Measurements from ENCODE around the gene MBP. TPM values are rescaled to one million over a fixed set of nuclear protein-coding genes. Genes with fewer than 3 reads are reported as not detected.

The MBP gene
- total RNA-seq, 2 experiments from 2014 or later = 75.4 to 79.2 TPM

GRCh38 chr18:76959605-76960004 is 173.0 kb downstream of the MBP start:
- H3K27me3 Mint-ChIP-seq = no peaks in the 10 kb centered on the region
- no peak overlapping the region for H3K4me3 ChIP-seq (ENCODE audit: low read length)
- intact Hi-C loops (cut with DNase I, micrococcal nuclease) = no loop called here
- peaks cover 53% of the 10 kb centered on the region for H3K36me3 ChIP-seq (ENCODE audit: insufficient read depth, low read length)
- POLR2A ChIA-PET = interaction anchor here (1.2 kb wide), 1 partner anchor 9 kb away, joined by 3 read pairs; no protein-coding TSS in a partner anchor
- no peak overlapping the region for H3K4me3 Mint-ChIP-seq
- peaks cover 2% of the 10 kb centered on the region for H3K4me1 ChIP-seq (ENCODE audit: insufficient read depth, low read length)
- H3K9me3 ChIP-seq (ENCODE audit: control insufficient read depth in 1 of 2, insufficient read depth in 1 of 2, low read length in 2 of 2) = no peaks in the 10 kb centered on the region
- ATAC-seq (ENCODE audit: poor library complexity) = no peak
- peaks cover 28% of the 10 kb centered on the region for H3K4me1 Mint-ChIP-seq (ENCODE audit: low read depth)
- H3K36me3 Mint-ChIP-seq (ENCODE audit: low read depth) = peaks cover 3% of the 10 kb centered on the region
- no peak for DNase-seq
- no peaks in the 10 kb centered on the region for H3K27me3 ChIP-seq (ENCODE audit: control insufficient read depth in 1 of 2, insufficient read depth in 2 of 2, low read length in 2 of 2)
- H3K9me3 Mint-ChIP-seq = no peaks in the 10 kb centered on the region
- TF ChIP-seq, protein P1, sequence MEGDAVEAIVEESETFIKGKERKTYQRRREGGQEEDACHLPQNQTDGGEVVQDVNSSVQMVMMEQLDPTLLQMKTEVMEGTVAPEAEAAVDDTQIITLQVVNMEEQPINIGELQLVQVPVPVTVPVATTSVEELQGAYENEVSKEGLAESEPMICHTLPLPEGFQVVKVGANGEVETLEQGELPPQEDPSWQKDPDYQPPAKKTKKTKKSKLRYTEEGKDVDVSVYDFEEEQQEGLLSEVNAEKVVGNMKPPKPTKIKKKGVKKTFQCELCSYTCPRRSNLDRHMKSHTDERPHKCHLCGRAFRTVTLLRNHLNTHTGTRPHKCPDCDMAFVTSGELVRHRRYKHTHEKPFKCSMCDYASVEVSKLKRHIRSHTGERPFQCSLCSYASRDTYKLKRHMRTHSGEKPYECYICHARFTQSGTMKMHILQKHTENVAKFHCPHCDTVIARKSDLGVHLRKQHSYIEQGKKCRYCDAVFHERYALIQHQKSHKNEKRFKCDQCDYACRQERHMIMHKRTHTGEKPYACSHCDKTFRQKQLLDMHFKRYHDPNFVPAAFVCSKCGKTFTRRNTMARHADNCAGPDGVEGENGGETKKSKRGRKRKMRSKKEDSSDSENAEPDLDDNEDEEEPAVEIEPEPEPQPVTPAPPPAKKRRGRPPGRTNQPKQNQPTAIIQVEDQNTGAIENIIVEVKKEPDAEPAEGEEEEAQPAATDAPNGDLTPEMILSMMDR (IDR thresholded peaks at IDR 0.05) = no peak
- H3K27ac ChIP-seq (ENCODE audit: low read depth in 1 of 2, low read length in 2 of 2) = no peak overlapping the region
- CTCF ChIA-PET = no interaction called here
- no peak overlapping the region for H3K27ac Mint-ChIP-seq

GRCh38 chr18:76958692-76959341 is 173.8 kb downstream of the MBP start:
- H3K4me3 ChIP-seq (ENCODE audit: low read length) = no peak overlapping the region
- TF ChIP-seq, protein P1 (IDR thresholded peaks at IDR 0.05) = no peak
- CTCF ChIA-PET = interaction anchor here (0.5 kb wide), 1 partner anchor 79 kb away, joined by 3 read pairs; no protein-coding TSS in a partner anchor
- no peak overlapping the region for H3K27ac ChIP-seq (ENCODE audit: low read depth in 1 of 2, low read length in 2 of 2)
- ATAC-seq (ENCODE audit: poor library complexity) (no peak), DNase-seq (no peak)
- Mint-ChIP-seq H3K27ac (no peak overlapping the region), H3K36me3 (ENCODE audit: low read depth) (peaks cover 11% of the 10 kb centered on the region), H3K4me3 (no peak overlapping the region), H3K9me3 (no peaks in the 10 kb centered on the region), H3K4me1 (ENCODE audit: low read depth) (peaks cover 22% of the 10 kb centered on the region), H3K27me3 (no peaks in the 10 kb centered on the region)
- POLR2A ChIA-PET = interaction anchor here (1.2 kb wide), 1 partner anchor 8 kb away, joined by 3 read pairs; no protein-coding TSS in a partner anchor
- H3K36me3 ChIP-seq (ENCODE audit: insufficient read depth, low read length) = peaks cover 58% of the 10 kb centered on the region
- H3K4me1 ChIP-seq (ENCODE audit: insufficient read depth, low read length) = peaks cover 2% of the 10 kb centered on the region
- intact Hi-C loops (cut with DNase I, micrococcal nuclease) = no loop called here
- no peaks in the 10 kb centered on the region for H3K27me3 ChIP-seq (ENCODE audit: control insufficient read depth in 1 of 2, insufficient read depth in 2 of 2, low read length in 2 of 2)
- no peaks in the 10 kb centered on the region for H3K9me3 ChIP-seq (ENCODE audit: control insufficient read depth in 1 of 2, insufficient read depth in 1 of 2, low read length in 2 of 2)

DNA sequence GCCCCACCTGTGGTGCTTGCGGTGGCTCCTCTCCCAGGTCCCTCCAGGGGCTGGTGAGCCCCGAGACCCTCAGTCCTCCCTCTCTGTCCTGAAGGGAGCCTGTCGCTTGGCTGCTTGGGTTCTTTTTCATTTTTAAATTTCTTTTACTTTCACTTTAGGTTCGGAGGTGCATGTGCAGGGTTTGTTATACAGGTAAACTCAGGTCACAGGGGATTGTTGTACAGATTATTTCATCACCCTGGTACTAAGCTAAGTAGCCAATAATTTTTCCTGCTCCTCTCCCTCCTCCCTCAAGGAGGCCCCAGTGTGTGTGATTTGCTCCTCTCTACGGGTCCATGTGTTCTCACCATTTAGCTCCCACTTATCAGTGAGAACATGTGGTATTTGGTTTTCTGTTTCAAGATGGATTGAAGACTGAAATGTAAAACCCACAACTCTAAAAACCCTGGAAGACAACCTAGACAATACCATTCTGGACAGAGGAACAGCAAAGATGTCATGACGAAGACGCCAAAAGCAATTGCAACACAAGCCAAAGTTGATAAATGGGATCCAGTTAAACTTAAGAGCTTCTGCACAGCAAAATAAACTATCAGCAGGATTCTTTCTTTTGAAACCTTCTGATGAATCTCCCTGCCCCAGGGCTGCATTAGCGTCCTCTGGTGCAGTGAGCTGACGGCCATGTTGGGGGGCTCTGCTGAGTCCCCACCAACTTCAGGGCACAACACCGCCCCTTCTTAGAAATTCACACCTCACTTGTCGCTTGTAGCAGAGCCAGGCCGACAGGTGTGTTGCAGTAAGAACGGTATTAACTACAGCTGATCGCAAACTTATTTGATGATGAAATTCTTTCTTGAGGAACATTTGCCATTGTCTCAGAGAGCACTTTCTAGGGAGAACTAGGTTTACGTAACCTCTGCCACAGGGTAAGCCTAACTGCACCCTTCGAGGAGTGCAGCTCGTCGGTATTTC is 174.9 kb downstream of the MBP start:
- Mint-ChIP-seq H3K4me3 (no peak overlapping the region), H3K27me3 (no peaks in the 10 kb centered on the region), H3K9me3 (no peaks in the 10 kb centered on the region), H3K27ac (no peak overlapping the region), H3K36me3 (ENCODE audit: low read depth) (peaks cover 23% of the 10 kb centered on the region), H3K4me1 (ENCODE audit: low read depth) (peaks cover 11% of the 10 kb centered on the region)
- peaks cover 66% of the 10 kb centered on the region for H3K36me3 ChIP-seq (ENCODE audit: insufficient read depth, low read length)
- no peak for DNase-seq
- H3K4me1 ChIP-seq (ENCODE audit: insufficient read depth, low read length) = peaks cover 2% of the 10 kb centered on the region
- H3K4me3 ChIP-seq (ENCODE audit: low read length) = no peak overlapping the region
- ATAC-seq (ENCODE audit: poor library complexity) = no peak
- TF ChIP-seq, protein P1 (IDR thresholded peaks at IDR 0.05) = no peak
- POLR2A ChIA-PET = no interaction called here
- H3K27me3 ChIP-seq (ENCODE audit: control insufficient read depth in 1 of 2, insufficient read depth in 2 of 2, low read length in 2 of 2) = no peaks in the 10 kb centered on the region
- no peaks in the 10 kb centered on the region for H3K9me3 ChIP-seq (ENCODE audit: control insufficient read depth in 1 of 2, insufficient read depth in 1 of 2, low read length in 2 of 2)
- no peak overlapping the region for H3K27ac ChIP-seq (ENCODE audit: low read depth in 1 of 2, low read length in 2 of 2)
- intact Hi-C loops (cut with DNase I, micrococcal nuclease) = no loop called here
- CTCF ChIA-PET = no interaction called here
